Activated T-cell treated with anti-CD3 and anti-CD28 coated beads, Interleukin-2, amount 50 U/mL, for 4 hours (primary cell): ENCODE measurements around the gene RUBCNL. TPM values are rescaled to one million over a fixed set of nuclear protein-coding genes. Genes with fewer than 3 reads are reported as not detected.

ENCODE experiments used
- ATAC-seq, 2 donors: fragments of 200-7000 bp; cut with Tn5 transposase; one replicate each; pipeline ENCODE4 v1.10.0; 2021
- DNase-seq: peaks from one replicate; pipeline ENCODE4 v3.0.0-alpha.2; 2020
- H3K27me3 Mint-ChIP-seq: one replicate; pipeline ENCODE4 v1.8.0; 2021; ENCODE audit warnings: low read depth, mixed read lengths
- H3K36me3 Mint-ChIP-seq: one replicate; pipeline ENCODE4 v1.8.0; 2022; ENCODE audit warnings: mixed read lengths; ENCODE audit not compliant: insufficient read depth
- H3K4me1 Mint-ChIP-seq: one replicate; pipeline ENCODE4 v1.8.0; 2021; ENCODE audit warnings: low read depth, mixed read lengths
- H3K4me3 Mint-ChIP-seq: one replicate; pipeline ENCODE4 v1.8.0; 2021; ENCODE audit warnings: mild to moderate bottlenecking, moderate library complexity, mixed read lengths
- H3K9me3 Mint-ChIP-seq: one replicate; pipeline ENCODE4 v1.8.0; 2021; ENCODE audit warnings: mixed read lengths
- total RNA-seq, 3 donors: library from RNA; stranded (reverse); gene quantifications; one replicate each; pipeline ENCODE4 v1.2.1, GENCODE V29; 2021

Gene RUBCNL
- total RNA-seq, 3 donors from 2014 or later: 0.94 to 1.8 (median 1.1) TPM

DNA sequence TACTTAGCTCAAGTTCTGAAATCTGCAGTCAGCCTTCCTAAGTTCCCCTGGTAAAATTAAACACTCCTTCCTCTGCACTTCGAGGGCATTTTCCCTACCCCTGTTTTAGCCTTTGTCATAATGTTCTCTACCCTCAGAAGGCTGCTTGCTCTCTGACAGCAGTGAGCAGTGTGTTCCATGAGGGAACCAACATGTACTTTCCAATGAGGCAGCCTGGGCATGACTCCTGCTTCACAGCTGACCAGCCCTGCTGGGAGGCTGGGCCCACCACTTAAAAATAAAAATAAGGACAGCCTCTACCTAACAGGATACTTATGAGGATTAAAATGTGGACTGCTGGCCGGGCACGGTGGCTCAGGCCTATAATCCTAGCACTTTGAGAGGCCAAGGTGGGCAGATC lies 26.4 kb downstream of the RUBCNL start:
- no peaks in the 10 kb centered on the region for H3K36me3 Mint-ChIP-seq
- H3K9me3 Mint-ChIP-seq: no peaks in the 10 kb centered on the region
- H3K27me3 Mint-ChIP-seq: no peaks in the 10 kb centered on the region
- H3K4me1 Mint-ChIP-seq: no peaks in the 10 kb centered on the region
- no peak for ATAC-seq
- DNase-seq: no peak
- no peak overlapping the region for H3K4me3 Mint-ChIP-seq

DNA sequence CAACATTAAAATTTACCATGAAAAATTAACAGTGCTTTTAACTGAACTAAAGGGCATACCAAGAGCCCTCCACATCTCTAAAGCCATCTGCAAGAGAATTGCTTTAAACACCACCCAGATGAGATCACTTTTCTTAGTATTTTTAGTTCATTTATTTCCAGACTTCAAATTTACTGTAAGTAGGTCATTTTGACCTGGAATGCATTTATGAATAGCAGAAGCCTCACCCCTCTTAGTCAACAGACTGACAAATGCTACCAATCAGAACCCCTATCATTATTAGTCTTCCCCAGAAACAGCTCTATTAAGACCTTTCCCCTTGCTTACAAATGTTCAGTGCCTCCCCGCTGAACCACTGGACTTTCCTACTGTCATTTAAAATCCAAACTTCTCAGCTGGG lies 27.3 kb downstream of the RUBCNL start:
- H3K36me3 Mint-ChIP-seq: no peaks in the 10 kb centered on the region
- H3K9me3 Mint-ChIP-seq: peaks cover 2% of the 10 kb centered on the region
- peaks cover 3% of the 10 kb centered on the region for H3K4me1 Mint-ChIP-seq
- H3K27me3 Mint-ChIP-seq: no peaks in the 10 kb centered on the region
- H3K4me3 Mint-ChIP-seq: no peak overlapping the region
- no peak for DNase-seq
- ATAC-seq: no peak

- DNase-seq (no peak), ATAC-seq (no peak)
- H3K4me3 Mint-ChIP-seq: no peak overlapping the region
- peaks cover 6% of the 10 kb centered on the region for H3K9me3 Mint-ChIP-seq
- peaks cover 3% of the 10 kb centered on the region for H3K36me3 Mint-ChIP-seq
- no peaks in the 10 kb centered on the region for H3K27me3 Mint-ChIP-seq
- peaks cover 10% of the 10 kb centered on the region for H3K4me1 Mint-ChIP-seq
These were observed 31.0 kb downstream of the RUBCNL start for GRCh38 chr13:46355901-46356590.

DNA sequence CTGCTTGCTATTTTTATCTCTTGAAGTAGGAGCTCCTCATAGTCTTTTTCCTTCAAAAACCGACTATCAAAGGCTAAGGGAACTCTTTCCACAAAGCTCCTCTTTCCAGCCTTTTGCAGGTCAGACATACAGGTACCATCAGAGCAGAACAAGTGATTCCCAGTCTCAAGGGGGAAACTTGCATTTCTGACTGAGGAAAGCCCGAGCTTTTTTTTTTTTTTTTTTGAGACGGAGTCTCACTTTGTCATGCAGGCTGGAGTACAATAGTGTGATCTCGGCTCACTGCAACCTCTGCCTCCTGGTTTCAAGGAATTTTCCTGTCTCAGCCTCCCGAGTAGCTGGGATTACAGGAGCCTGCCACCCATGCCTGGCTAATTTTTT lies 32.0 kb downstream of the RUBCNL start:
- DNase-seq: no peak
- Mint-ChIP-seq H3K4me3 (no peak overlapping the region), H3K4me1 (peaks cover 10% of the 10 kb centered on the region), H3K27me3 (no peaks in the 10 kb centered on the region), H3K36me3 (peaks cover 3% of the 10 kb centered on the region), H3K9me3 (peaks cover 6% of the 10 kb centered on the region)
- no peak for ATAC-seq

GRCh38 chr13:46354156-46355087 lies 32.6 kb downstream of the RUBCNL start:
- Mint-ChIP-seq H3K4me3 (no peak overlapping the region), H3K36me3 (peaks cover 3% of the 10 kb centered on the region), H3K27me3 (no peaks in the 10 kb centered on the region), H3K4me1 (peaks cover 10% of the 10 kb centered on the region), H3K9me3 (peaks cover 6% of the 10 kb centered on the region)
- ATAC-seq: peak; percentile 90 to 93
- DNase-seq: no peak

GRCh38 chr13:46352805-46353204 lies 34.2 kb downstream of the RUBCNL start:
- Mint-ChIP-seq H3K4me1 (peaks cover 10% of the 10 kb centered on the region), H3K27me3 (no peaks in the 10 kb centered on the region), H3K36me3 (peaks cover 3% of the 10 kb centered on the region), H3K4me3 (no peak overlapping the region), H3K9me3 (peaks cover 6% of the 10 kb centered on the region)
- ATAC-seq (no peak), DNase-seq (no peak)

DNA sequence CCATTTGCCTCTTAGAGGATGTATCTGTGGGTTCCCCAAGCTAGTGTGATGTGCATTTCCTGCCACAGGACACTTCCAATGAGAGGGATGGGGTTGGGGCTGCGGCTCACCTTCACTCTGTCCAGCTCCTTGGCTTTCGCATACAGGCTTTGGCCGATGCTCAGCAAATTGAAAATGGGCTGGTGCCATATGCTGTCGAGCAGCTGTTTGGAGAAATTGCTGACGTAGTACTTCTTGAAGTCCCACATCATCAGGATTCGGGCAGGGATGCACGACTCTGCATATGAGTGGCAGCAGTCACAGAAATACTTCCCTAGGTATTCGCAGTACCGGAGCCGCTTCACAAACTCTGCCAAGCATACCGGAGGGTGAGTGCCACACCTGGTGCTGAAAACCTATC lies 37.0 kb downstream of the RUBCNL start:
- no peaks in the 10 kb centered on the region for H3K27me3 Mint-ChIP-seq
- peaks cover 3% of the 10 kb centered on the region for H3K36me3 Mint-ChIP-seq
- no peak for DNase-seq
- ATAC-seq: no peak
- H3K9me3 Mint-ChIP-seq: peaks cover 6% of the 10 kb centered on the region
- peaks cover 10% of the 10 kb centered on the region for H3K4me1 Mint-ChIP-seq
- no peak overlapping the region for H3K4me3 Mint-ChIP-seq

GRCh38 chr13:46348961-46349360 lies 38.1 kb downstream of the RUBCNL start:
- no peak overlapping the region for H3K4me3 Mint-ChIP-seq
- DNase-seq: no peak

DNA sequence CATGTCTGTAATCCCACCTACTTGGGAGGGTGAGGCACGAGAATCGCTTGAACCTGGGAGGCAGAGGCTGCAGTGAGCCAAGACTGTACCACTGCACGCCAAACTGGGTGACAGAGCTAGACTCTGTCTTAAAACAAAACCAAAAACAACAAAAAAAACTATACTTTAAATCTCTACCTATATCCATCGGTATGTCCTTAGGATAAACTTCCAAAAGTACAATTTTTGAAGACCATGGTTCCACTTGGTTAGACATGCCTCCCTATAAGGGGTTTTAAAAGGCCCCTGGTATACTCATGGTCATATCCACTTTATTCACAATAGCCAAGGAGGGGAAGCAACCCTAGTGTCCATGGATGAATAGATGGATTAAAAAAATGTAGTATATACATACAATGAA lies 39.8 kb downstream of the RUBCNL start:
- peaks cover 4% of the 10 kb centered on the region for H3K4me1 Mint-ChIP-seq
- DNase-seq (no peak), ATAC-seq (no peak)
- H3K9me3 Mint-ChIP-seq: no peaks in the 10 kb centered on the region
- no peaks in the 10 kb centered on the region for H3K27me3 Mint-ChIP-seq
- no peaks in the 10 kb centered on the region for H3K36me3 Mint-ChIP-seq
- H3K4me3 Mint-ChIP-seq: no peak overlapping the region

More at GRCh38 chr13:46348961-46349360, 38.1 kb downstream of the RUBCNL start:
- H3K36me3 Mint-ChIP-seq: no peaks in the 10 kb centered on the region
- no peaks in the 10 kb centered on the region for H3K9me3 Mint-ChIP-seq
- no peaks in the 10 kb centered on the region for H3K27me3 Mint-ChIP-seq
- peaks cover 2% of the 10 kb centered on the region for H3K4me1 Mint-ChIP-seq
- no peak for ATAC-seq

- DNase-seq (no peak), ATAC-seq (no peak)
- H3K9me3 Mint-ChIP-seq: no peaks in the 10 kb centered on the region
- no peak overlapping the region for H3K4me3 Mint-ChIP-seq
- no peaks in the 10 kb centered on the region for H3K36me3 Mint-ChIP-seq
- H3K27me3 Mint-ChIP-seq: no peaks in the 10 kb centered on the region
- H3K4me1 Mint-ChIP-seq: peaks cover 18% of the 10 kb centered on the region
These were observed 41.2 kb downstream of the RUBCNL start for GRCh38 chr13:46345866-46346265.

GRCh38 chr13:46345398-46345797 lies 41.7 kb downstream of the RUBCNL start:
- no peak for DNase-seq
- Mint-ChIP-seq H3K4me1 (peaks cover 23% of the 10 kb centered on the region), H3K4me3 (no peak overlapping the region), H3K27me3 (no peaks in the 10 kb centered on the region), H3K36me3 (no peaks in the 10 kb centered on the region), H3K9me3 (no peaks in the 10 kb centered on the region)
- no peak for ATAC-seq

GRCh38 chr13:46343279-46343994 lies 43.6 kb downstream of the RUBCNL start:
- Mint-ChIP-seq H3K9me3 (no peaks in the 10 kb centered on the region), H3K4me1 (peaks cover 33% of the 10 kb centered on the region), H3K36me3 (no peaks in the 10 kb centered on the region), H3K4me3 (no peak overlapping the region), H3K27me3 (no peaks in the 10 kb centered on the region)
- DNase-seq: no peak
- no peak for ATAC-seq

- no peaks in the 10 kb centered on the region for H3K27me3 Mint-ChIP-seq
- DNase-seq (no peak), ATAC-seq (no peak)
- peaks cover 33% of the 10 kb centered on the region for H3K4me1 Mint-ChIP-seq
- H3K36me3 Mint-ChIP-seq: no peaks in the 10 kb centered on the region
- H3K9me3 Mint-ChIP-seq: no peaks in the 10 kb centered on the region
- H3K4me3 Mint-ChIP-seq: no peak overlapping the region
These were observed 44.5 kb downstream of the RUBCNL start for GRCh38 chr13:46342538-46342937.

DNA sequence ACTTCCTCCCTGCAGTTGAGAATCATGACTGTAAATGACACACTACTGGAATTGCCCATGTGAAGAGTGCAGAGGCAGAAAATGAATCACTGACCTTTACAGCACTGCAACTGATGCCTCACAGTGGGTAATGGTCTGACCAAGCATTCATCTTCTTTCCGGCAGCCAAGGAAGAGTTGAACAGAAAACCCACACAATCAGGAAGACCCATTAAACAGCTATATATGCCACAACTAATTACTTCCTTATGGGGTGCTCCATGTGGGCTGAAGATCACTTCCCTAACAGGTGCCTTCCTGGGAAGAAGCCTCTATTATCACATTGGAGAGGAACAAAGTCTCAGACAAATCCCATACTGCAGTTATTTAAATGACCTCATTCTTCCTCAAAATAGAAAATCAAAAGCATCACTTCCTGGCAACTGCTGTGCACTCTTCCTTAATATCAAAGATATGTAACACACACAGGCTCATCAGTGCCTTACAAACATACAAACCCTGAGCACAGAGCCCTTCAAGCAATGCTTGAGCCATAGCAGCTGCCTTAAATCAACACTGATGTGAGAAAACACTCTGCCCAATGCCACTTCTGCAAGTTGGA lies 45.8 kb downstream of the RUBCNL start:
- H3K36me3 Mint-ChIP-seq: no peaks in the 10 kb centered on the region
- no peak for DNase-seq
- ATAC-seq: peak; percentile 92 to 97
- peaks cover 33% of the 10 kb centered on the region for H3K4me1 Mint-ChIP-seq
- peaks cover 5% of the 10 kb centered on the region for H3K9me3 Mint-ChIP-seq
- peak overlapping the region; percentile 9 for H3K4me3 Mint-ChIP-seq
- H3K27me3 Mint-ChIP-seq: no peaks in the 10 kb centered on the region
